Pancreas (tissue), 10 donors: ENCODE data around the gene SIT1. TPM values are rescaled to one million over a fixed set of nuclear protein-coding genes. Genes with fewer than 3 reads are reported as not detected.

Source experiments
- ATAC-seq, 4 donors: fragments of 200-7000 bp; cut with Tn5 transposase; one replicate each; pipeline versions ENCODE4 v1.8.0 to v1.9.1; 2020; ENCODE audit warnings: mild to moderate bottlenecking in 4 of 4, moderate library complexity in 4 of 4
- DNase-seq, 6 donors: peaks; one replicate each; pipeline ENCODE4 v3.0.0-alpha.2; 2020
- FAIRE-seq: peaks from 2 replicates; lab custom pipeline; 2012; peaks lifted over from hg19 to GRCh38; lab: Jason Lieb, UNC
- H3K27ac ChIP-seq, 4 donors: fragments of 200-600 bp; sonication (generic); 1 replicate in 3 of 4; 2 replicates in 1 of 4; pipeline versions ENCODE4 v1.5.0 to v1.8.0; 2020
- H3K27me3 ChIP-seq, 4 donors: fragments of 200-600 bp; one replicate each; pipeline ENCODE4 v1.8.0; 2021
- H3K36me3 ChIP-seq, 3 donors: fragments of 200-600 bp; sonication (generic) in 1 of 3; one replicate each; pipeline versions ENCODE4 v1.5.0 to v1.8.0; 2020 to 2021
- H3K4me1 ChIP-seq, 3 donors: fragments of 200-600 bp; one replicate each; pipeline ENCODE4 v1.8.0; 2021
- H3K4me3 ChIP-seq, 4 donors: fragments of 200-600 bp; sonication (generic) in 2 of 4; one replicate each; pipeline versions ENCODE4 v1.5.0 to v1.8.0; 2020 to 2021
- H3K9me3 ChIP-seq, 4 donors: fragments of 200-600 bp; one replicate each; pipeline ENCODE4 v1.8.0; 2021
- WGBS, 2 donors: extraction: QIAGEN DNeasy Blood & Tissue Kit; methylation state at CpG; one replicate each; pipeline ENCODE4 v1.1.7; 2013; 5-methylcytosine and 5-hydroxymethylcytosine counted together
- intact Hi-C, 3 donors: fragments of 100-400 bp; cut with DNase I; formaldehyde crosslinking; loops; one replicate each; pipeline versions ENCODE4 v1.11.1 to v1.14.2; 2022
- polyA plus RNA-seq, 2 donors: library from polyadenylated mRNA; stranded (reverse); fragments of 200-250 nt; gene quantifications; one replicate each; pipeline ENCODE4 v1.2.3, GENCODE V29; 2013
- total RNA-seq, 6 donors: library from RNA; stranded (reverse); fragmentation: NEBNext Ultra II Directional in 4 of 6; extraction: Animal tissue kit (Norgen Biotek cat#: 25700) in 4 of 6; gene quantifications; one replicate each; pipeline versions ENCODE4 v1.2.1 to v1.2.4, GENCODE V29; 2021 to 2023
- TF ChIP-seq, protein P1 (sequence below), 4 donors: fragments of 200-600 bp; sonication (generic) in 3 of 4; IDR thresholded peaks; one replicate each; pipeline versions ENCODE4 v1.5.0 to v1.8.0; 2021; ENCODE audit warnings: antibody characterized with exemption in 4 of 4
- donor health status: healthy with polysubstance abuse.
- donor health status: DM: no; HTN: no; CAD: no; lungs with moderate emphysema.
- donor health status: DM: no; HTN: no; CAD: no.
- donor health status: control.
- donor health status: control.
- donor health status: Bipolar disorder and iron deficiency.
- donor health status: DM: yes; HTN: yes; CAD: no.
- donor health status: DM: no; HTN: no; CAD: no.
- donor health status: DM: no; HTN: no; CAD: no.
- donor health status: DM: yes; HTN: yes; CAD: no.

The SIT1 gene
- total and polyA plus RNA-seq, 8 donors, result 0.25 to 0.59 (median 0.43) TPM; not detected in 2

DNA sequence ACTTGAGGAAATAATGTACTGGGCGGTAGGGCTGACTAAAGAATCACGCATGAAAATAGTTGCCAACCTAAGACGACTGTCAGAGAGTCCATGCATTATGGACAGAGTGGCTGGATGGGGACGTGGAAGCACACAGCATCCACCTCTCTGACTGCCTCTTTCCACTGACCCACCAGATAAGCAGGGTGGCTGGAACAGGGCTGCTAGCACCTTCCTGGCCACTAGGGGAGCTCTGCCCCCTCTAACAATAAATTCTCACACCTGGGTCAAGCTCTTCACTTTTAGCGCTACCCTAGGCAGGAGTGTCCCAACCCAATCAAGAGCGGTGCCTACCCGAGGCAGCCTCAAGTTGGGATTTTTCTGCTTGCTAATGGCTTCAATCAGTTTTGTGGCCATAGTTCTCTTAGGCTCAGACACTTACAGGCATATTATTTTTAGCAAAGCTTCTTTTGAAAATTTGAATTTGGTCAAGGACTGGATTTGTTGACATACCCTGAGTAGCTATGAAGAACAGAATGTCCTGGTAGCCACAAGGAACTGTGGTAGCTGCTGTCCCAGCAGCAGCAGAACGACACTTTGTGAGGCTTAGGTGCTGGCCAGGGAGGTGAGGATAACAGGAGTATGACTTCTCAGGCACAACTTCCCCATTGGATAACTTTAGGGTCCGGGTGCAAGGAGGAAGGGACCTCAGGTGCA is 45.9 kb upstream of the SIT1 start:
- Histone ChIP-seq H3K4me3 (no peak overlapping the region), H3K27ac (peak overlapping the region; percentile 38 to 67 (median 44)), H3K27me3 (no peaks in the 10 kb centered on the region), H3K4me1 (peaks cover 0 to 14% (median 12%) of the 10 kb centered on the region in 3 donors), H3K9me3 (no peaks in the 10 kb centered on the region), H3K36me3 (peaks cover 2 to 43% (median 26%) of the 10 kb centered on the region in 3 donors)
- no peak for FAIRE-seq
- intact Hi-C loops, result no loop called here
- peak; percentile 60 to 80 (median 75) for DNase-seq
- WGBS, 2 donors, result 23 to 24% methylated on average over 9 of the region's 9 CpGs
- TF ChIP-seq, protein P1, sequence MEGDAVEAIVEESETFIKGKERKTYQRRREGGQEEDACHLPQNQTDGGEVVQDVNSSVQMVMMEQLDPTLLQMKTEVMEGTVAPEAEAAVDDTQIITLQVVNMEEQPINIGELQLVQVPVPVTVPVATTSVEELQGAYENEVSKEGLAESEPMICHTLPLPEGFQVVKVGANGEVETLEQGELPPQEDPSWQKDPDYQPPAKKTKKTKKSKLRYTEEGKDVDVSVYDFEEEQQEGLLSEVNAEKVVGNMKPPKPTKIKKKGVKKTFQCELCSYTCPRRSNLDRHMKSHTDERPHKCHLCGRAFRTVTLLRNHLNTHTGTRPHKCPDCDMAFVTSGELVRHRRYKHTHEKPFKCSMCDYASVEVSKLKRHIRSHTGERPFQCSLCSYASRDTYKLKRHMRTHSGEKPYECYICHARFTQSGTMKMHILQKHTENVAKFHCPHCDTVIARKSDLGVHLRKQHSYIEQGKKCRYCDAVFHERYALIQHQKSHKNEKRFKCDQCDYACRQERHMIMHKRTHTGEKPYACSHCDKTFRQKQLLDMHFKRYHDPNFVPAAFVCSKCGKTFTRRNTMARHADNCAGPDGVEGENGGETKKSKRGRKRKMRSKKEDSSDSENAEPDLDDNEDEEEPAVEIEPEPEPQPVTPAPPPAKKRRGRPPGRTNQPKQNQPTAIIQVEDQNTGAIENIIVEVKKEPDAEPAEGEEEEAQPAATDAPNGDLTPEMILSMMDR (IDR thresholded peaks at IDR 0.05), result peak; percentile 82 to 95 (median 91)
- ATAC-seq, result peak; percentile 71 to 91 (median 84)

DNA sequence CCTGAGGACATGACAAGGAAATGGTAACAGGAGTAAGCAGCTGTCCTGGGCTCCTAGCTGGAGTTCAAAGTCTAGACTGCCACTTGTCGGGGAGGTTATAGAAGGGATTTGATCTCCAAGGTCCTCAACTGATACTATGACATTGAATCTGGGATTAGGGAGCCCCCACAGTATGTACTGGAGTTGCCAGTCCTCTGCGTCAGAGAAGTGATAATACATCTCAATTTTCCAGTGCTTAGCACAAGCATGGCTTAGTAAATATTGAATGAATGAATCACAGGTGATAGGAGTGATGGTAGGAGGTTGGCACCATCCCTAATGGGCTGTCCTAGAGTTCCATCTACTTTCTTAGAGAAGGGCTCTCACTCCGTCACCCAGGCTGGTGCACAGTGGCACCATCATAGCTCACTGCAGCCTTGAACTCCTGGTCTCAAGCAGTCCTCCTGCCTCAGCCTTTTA is 45.2 kb upstream of the SIT1 start:
- no peaks in the 10 kb centered on the region for H3K27me3 ChIP-seq
- peaks cover 0 to 18% (median 12%) of the 10 kb centered on the region in 3 donors for H3K4me1 ChIP-seq
- 33 to 38% methylated on average over 3 of the region's 3 CpGs for WGBS, 2 donors
- DNase-seq, result peak in 4 of 6 donors; percentile 48 to 87 (median 64)
- H3K9me3 ChIP-seq, result no peaks in the 10 kb centered on the region
- peak overlapping the region; percentile 38 to 67 (median 44) for H3K27ac ChIP-seq
- TF ChIP-seq, protein P1 (IDR thresholded peaks at IDR 0.05), result no peak
- ATAC-seq, result peak; percentile 67 to 87 (median 79)
- intact Hi-C loops, result no loop called here
- peaks cover 2 to 36% (median 25%) of the 10 kb centered on the region in 3 donors for H3K36me3 ChIP-seq
- no peak for FAIRE-seq
- H3K4me3 ChIP-seq, result no peak overlapping the region

GRCh38 chr9:35691757-35692301 is 41.1 kb upstream of the SIT1 start:
- TF ChIP-seq, protein P1 (IDR thresholded peaks at IDR 0.05), result no peak
- Histone ChIP-seq H3K9me3 (no peaks in the 10 kb centered on the region), H3K36me3 (no peaks in the 10 kb centered on the region), H3K27me3 (no peaks in the 10 kb centered on the region), H3K27ac (no peak overlapping the region), H3K4me3 (no peak overlapping the region), H3K4me1 (peaks cover 0 to 15% (median 12%) of the 10 kb centered on the region in 3 donors)
- no peak for FAIRE-seq
- ATAC-seq, result no peak
- 85 to 87% methylated on average over 13 of the region's 13 CpGs for WGBS, 2 donors
- intact Hi-C loops, result no loop called here
- DNase-seq, result no peak

DNA sequence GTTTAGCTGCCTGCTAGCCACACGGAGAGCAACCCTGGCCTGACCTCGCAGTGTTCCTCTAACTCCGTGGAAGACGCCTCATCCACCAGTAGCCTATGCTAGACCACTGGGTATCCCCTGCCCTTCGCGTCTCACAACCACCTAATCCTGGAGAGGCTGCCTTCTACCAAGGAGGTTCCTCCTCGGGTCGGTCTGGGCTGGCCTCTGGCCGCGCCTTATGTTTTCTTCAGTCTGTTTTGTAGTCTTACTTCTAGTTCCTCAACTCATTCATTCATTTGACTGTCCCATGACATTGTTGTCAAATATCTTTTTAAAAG is 40.6 kb upstream of the SIT1 start:
- no peaks in the 10 kb centered on the region for H3K9me3 ChIP-seq
- no peaks in the 10 kb centered on the region for H3K27me3 ChIP-seq
- no peak for DNase-seq
- no peaks in the 10 kb centered on the region for H3K36me3 ChIP-seq
- TF ChIP-seq, protein P1 (IDR thresholded peaks at IDR 0.05), result no peak
- H3K4me3 ChIP-seq, result peak overlapping the region; percentile 30 to 66 (median 58)
- H3K4me1 ChIP-seq, result peaks cover 0 to 13% (median 7%) of the 10 kb centered on the region in 3 donors
- 30 to 31% methylated on average over 10 of the region's 10 CpGs for WGBS, 2 donors
- no peak for FAIRE-seq
- intact Hi-C loops, result no loop called here
- peak overlapping the region; percentile 51 to 73 (median 60) for H3K27ac ChIP-seq
- peak in 1 of 4 donors; percentile 44 for ATAC-seq
